GM21786 (cell line): ENCODE measurements around the gene REG3G.
A peak's percentile ranks its signal among the peaks of the same experiment; 100 is the strongest.

Experiments used
- ATAC-seq: cut with Tn5 transposase; IDR thresholded peaks from one replicate; pipeline ENCODE4 v1.9.1; 2021; ENCODE audit not compliant: unreplicated experiment

REG3G gene

DNA sequence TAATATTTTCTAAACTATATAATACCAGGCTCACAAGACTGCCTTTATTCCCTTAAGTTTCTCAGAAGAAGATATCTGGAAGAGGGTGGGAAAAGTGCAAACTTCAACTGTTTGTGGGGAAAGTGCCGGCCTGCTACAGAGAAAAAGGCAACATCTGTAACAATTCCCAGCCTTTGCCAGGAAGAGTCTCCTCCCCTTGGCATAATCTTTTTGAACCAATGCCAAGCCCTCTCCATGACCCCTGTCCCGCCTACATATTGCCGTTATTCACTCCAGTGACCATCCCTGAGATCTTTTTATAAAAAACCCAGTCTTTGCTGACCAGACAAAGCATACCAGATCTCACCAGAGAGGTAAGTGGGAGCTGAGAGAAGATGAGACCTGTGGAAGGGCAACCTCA is at the start of gene REG3G:
REG3G (plus strand) TSS at position 282 of the 400 bp plus-strand sequence. CDS start 392 bp downstream, outside the sequence.
- no peak for ATAC-seq

- peak; percentile 94 for ATAC-seq
These were observed 47.8 kb upstream of the REG3G start for GRCh38 chr2:78977661-78978145.

GRCh38 chr2:78978340-78978739 is 47.2 kb upstream of the REG3G start:
- ATAC-seq = no peak

DNA sequence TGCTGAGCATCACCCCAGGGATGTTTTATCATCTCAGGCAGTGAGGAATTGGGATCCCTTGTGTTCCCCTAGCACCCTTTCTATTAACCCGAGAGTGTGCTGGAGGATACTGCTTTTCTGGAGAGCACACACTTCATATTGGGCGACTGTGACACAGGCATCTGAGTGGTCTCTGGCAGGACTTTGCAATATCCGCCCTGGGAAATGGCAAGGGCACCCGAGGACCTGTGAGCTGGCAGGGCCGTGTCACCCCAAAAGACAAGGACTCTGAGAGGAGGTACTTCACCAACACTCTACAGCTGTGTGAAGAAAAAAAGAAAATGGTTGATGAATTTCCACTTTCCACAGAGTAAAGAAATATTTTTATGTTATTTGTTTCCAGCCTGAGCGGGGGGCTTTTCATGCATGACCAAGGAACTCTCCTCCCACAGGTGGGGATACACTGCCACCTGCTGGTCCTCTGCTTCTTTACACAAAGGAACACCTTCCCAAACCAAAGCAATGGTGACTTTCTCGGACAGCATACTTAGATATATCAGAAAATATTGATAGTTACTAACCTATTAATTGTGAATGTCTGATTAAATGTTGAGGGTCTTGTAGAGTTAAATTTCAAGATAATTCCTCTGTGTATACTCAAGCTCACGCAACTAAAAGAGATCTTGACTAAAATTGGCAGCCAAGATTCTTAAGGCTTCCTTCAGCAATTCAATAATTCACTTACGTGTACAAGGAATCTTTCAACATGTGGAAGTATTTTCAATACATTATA is 45.9 kb upstream of the REG3G start:
- no peak for ATAC-seq

- ATAC-seq = no peak
These were observed 45.4 kb upstream of the REG3G start for GRCh38 chr2:78980152-78980465.

- ATAC-seq = no peak
These were observed 44.6 kb upstream of the REG3G start for GRCh38 chr2:78980871-78981270.

DNA sequence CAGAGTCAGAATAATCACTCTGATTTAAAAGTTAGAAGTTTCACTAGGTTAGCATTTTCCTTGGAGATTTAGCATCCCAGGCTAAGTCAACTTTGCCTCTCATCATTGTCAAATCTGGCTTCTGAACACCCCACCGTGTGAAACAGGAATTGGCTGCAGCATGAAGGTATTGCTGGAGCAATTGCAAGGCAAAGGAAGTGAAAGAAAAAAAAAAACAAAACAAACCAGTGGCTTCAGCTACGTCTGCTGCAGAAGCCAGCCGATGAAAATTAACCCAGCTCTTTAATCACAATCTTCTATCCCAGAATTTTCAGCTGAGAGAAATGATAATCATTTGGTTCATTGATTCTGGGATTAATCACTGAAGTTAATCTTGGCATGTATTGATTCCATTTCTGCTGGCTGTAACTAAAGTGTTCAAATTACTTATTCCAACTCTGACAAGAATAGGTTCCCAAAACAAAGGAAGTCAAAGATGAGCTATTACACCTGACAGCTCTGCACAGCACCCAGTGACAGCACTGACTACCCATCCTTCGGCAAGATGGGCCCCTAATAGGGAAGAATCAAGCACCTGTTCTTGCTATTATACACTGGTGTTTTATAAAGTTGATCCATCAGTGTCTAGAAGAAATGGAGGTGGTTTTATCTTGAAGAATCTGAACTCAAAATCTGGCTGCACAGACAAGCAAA is 42.7 kb upstream of the REG3G start:
- no peak for ATAC-seq

- ATAC-seq = no peak
These were observed 41.1 kb upstream of the REG3G start for GRCh38 chr2:78984386-78984785.

DNA sequence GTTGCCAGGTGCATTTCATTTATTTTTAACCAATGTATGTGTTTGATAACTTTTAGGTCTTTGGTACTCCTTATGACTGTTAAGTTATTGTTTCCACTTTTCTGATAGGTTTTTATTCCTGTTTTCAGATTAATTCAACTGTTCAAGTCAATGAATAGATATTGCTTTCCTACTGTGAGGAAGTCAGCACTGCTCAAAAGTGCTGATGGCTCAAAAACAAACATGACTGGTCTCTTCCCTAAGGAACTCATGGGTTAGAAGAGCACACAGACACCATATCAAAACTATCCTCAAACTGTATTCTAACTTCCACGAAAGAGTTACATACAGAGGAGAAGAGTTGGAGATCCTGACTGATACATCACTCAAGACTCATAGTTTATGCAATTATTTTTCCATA is 39.9 kb upstream of the REG3G start:
- no peak for ATAC-seq

- ATAC-seq = no peak
These were observed 36.5 kb upstream of the REG3G start for GRCh38 chr2:78989051-78989450.

- no peak for ATAC-seq
These were observed 33.1 kb upstream of the REG3G start for GRCh38 chr2:78992451-78992806.

DNA sequence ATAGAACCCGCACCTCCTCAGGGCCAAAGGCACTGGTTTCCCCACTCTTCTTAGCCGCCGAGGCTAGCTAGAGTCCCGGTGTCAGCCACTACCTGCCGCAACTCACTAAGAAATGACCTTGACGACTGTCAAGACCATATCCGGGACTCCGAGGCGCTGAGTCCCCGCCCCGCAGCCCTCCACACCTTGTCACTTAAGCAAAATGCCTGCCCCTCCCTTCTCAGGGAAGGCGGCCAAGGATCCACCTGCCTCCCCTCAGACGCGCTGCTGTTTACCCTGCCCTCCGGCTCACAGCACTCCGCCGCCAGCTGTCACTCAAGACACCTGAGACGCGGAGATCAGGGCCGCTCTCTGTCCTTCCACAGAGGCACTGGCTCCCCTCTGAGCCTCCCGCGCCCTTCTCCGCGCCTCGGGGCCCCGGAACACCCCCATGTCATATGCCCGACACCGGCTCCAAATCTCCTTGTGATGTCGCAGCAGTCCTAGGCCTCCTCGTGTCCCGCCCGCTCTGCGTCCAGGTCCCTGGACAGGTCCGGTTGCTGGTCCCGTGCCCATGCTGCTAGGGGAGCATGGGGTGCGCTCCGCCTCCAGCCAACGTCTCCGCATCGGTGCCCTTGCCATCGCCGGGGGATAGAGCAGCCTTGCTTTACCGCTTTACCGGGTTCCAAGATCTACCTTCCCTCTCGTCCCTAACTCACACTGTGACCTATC is 32.5 kb upstream of the REG3G start:
- ATAC-seq = no peak

DNA sequence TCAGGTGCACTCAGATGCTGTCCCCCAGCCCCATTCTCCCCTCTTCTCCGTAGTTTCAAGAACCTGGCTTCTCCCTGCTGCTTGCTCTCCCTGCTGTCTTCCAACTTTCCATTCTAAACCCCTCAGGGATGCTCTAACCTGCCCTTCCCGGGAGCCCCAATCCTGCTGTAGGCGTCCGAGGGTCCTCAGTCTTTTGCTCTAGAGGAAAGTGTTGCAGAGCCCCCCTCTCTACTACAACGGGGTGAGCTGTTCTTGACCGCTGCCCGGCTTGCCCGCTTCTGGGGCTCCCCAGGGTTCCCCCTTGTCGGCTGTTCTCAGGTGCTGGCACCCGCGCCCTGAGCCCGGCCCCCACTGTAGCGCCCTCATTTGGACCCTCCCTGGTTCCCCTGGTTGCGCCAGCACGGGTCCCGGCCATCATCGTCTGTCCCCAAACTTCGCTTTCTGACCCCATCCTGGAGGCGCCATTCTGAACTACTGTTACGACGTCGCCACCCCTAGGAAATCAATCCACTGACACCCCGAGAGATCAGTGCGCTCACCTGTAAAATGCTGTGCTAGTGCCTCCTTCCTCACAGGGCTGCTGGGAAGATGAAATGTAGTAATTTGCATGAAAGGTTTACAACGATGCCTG is 31.9 kb upstream of the REG3G start:
- ATAC-seq = no peak

DNA sequence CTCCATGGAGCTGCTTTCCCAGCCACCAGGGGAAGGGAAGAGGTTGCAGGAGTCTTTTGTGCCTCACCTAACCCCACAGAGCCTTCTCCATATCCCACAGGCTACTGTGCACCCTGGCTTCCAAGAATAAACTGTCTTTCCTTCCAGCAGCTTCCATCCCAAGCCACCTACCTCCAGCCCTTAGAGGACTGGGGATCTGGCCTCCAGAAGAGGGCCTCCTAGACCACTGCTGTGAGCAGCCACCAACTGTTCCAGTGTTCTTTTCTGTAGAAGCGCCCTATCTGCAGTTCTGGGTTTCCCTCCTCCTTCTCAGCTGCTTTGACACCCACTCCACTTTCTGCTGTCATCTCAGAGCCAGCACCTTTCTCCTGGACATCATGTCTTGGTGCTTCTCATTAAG is 30.7 kb upstream of the REG3G start:
- ATAC-seq = no peak

DNA sequence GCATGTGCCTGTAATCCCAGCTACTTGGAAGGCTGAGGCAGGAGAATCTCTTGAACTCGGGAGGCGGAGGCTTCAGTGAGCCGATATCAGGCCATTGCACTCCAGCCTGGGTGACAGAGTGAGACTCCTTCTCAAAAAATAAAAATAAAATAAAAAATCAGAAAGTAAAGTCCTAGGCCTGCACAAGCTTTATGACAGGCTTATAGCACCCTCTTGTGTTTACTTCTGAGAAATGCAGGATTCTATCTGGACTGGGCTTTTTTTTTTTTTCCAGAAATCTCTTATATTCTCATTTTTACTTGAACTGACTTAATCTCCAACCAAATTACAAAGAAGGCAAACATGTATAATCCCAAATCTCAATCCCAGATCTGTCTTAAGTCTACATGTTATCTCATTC is 26.1 kb upstream of the REG3G start:
- no peak for ATAC-seq

DNA sequence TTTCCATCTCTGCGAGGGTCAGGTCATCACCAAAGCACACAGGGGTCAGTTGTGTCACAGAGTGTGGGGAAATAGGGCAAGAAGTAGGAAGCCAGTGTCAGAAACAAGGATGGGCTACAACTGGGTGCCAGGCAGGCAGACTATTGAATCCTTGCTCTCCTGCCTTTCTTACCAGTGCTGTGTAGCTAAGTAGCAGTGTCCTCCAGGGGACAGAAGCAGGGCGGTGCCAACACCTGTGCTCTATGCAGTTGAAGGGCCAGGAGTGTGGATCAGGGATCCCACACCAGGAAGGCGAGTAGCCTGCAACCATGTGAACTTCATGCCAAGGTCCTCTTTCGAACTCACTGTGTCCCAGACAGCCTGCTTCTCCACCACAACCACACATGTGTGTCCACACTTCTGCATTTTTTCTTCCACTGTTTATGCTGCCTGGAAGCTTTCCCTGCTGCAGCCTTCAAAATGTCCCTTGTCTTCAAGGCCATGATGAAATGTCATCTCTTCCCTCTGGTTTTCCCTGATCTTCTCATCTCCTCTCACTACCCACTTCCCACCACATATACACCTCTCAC is 25.4 kb upstream of the REG3G start:
- ATAC-seq = no peak

GRCh38 chr2:79001285-79001684 is 24.2 kb upstream of the REG3G start:
- no peak for ATAC-seq

DNA sequence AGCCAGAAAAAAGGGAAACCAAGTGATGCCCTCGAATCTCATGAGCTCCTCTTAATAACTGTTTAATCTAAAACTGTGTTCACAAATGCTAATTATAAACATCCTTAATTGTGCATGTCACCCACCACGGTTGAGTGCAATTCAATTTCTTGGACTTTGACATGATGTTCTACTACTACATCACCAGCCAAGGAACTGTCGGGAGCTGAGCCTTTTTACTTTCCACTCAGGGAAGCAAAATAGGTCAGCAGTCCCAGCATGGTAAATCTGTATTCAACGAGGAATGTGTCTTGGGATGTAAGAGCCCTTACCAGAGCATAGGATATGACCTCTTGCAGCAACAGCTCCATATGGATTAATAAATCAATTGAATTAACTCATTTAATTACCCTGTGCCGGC is 20.8 kb upstream of the REG3G start:
- ATAC-seq = no peak

- no peak for ATAC-seq
These were observed 20.3 kb upstream of the REG3G start for GRCh38 chr2:79005216-79005615.

DNA sequence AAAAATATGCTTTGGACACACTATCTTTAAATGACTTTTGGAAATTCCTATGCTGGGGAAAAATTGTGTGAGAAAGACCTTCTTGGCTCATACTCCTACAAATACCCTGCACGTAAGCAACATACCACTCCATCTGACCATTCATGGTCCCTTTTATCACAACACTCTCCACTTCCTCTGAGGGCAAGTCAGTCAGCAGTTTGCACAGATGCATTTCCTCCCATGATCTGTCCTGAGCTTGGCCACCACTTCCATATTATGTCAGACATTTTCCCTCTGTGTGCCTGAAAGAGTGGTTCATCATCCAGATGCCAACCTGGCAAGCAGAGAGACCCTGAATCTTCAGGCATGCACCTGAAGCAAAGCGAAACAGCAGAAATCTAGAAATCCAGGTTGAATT is 16.1 kb upstream of the REG3G start:
- no peak for ATAC-seq

DNA sequence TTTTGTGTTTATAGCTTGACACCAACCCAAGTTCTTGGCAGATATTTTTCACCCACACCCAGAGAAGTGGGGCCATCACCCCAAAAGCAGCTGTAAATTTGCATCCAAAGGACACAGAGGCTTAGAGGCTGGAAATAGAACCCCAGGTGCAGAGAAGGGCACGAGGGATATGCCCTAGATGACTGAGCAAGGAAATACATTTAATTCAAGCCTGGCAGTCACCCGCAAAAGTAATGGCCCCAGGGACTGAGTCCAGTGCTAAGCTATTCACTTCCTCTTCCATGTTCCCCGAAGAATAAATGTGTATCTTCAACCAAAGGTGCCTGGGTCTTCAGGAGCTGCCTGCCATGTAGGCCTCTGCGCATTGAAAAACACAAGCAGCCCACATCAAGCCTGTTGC is 14.0 kb upstream of the REG3G start:
- no peak for ATAC-seq
